ENCODE results near the gene CTNNA3.

Gene CTNNA3

GRCh38 chr10:65931291-65932070, 1764.5 kb downstream of the CTNNA3 start:
- no peak for TF ChIP-seq Cebpa-rat (IDR thresholded peaks at IDR 0.05)
- Histone ChIP-seq H3K9ac (no peak overlapping the region), H3K4me3 (no peak overlapping the region), H3K4me1 (no peaks in the 10 kb centered on the region), H4K20me1 (no peaks in the 10 kb centered on the region), H3K9me3 (no peaks in the 10 kb centered on the region), H3K27ac (no peak overlapping the region), H3K4me2 (no peak overlapping the region), H3K27me3 (no peaks in the 10 kb centered on the region), H3K36me3 (no peaks in the 10 kb centered on the region)

- no peak overlapping the region for H3K9ac ChIP-seq
- no peaks in the 10 kb centered on the region for H3K9me3 ChIP-seq
- H3K27me3 ChIP-seq = no peaks in the 10 kb centered on the region
- H4K20me1 ChIP-seq = no peaks in the 10 kb centered on the region
- no peak overlapping the region for H3K4me3 ChIP-seq
- no peak for TF ChIP-seq Cebpa-rat (IDR thresholded peaks at IDR 0.05)
- H3K4me1 ChIP-seq = peaks cover 42% of the 10 kb centered on the region
- H3K36me3 ChIP-seq = no peaks in the 10 kb centered on the region
- peak overlapping the region; percentile 64 for H3K4me2 ChIP-seq
- peak overlapping the region; percentile 29; the same call in 1 of the 2 replicates for H3K27ac ChIP-seq
These were observed 1784.7 kb downstream of the CTNNA3 start for GRCh38 chr10:65911151-65911835.

- no peak overlapping the region for H3K9ac ChIP-seq
- no peaks in the 10 kb centered on the region for H3K9me3 ChIP-seq
- peak overlapping the region; percentile 64 for H3K4me2 ChIP-seq
- H3K36me3 ChIP-seq = no peaks in the 10 kb centered on the region
- H3K4me1 ChIP-seq = peaks cover 42% of the 10 kb centered on the region
- no peaks in the 10 kb centered on the region for H3K27me3 ChIP-seq
- H3K27ac ChIP-seq = no peak overlapping the region
- H3K4me3 ChIP-seq = no peak overlapping the region
- H4K20me1 ChIP-seq = no peaks in the 10 kb centered on the region
- TF ChIP-seq Cebpa-rat (IDR thresholded peaks at IDR 0.05) = no peak
These were observed 1785.8 kb downstream of the CTNNA3 start for GRCh38 chr10:65910209-65910608.

GRCh38 chr10:65907199-65907712, 1788.7 kb downstream of the CTNNA3 start:
- Histone ChIP-seq H3K36me3 (no peaks in the 10 kb centered on the region), H3K9ac (no peak overlapping the region), H3K27me3 (no peaks in the 10 kb centered on the region), H3K4me3 (no peak overlapping the region), H3K9me3 (no peaks in the 10 kb centered on the region), H4K20me1 (no peaks in the 10 kb centered on the region), H3K4me1 (peaks cover 42% of the 10 kb centered on the region), H3K4me2 (no peak overlapping the region), H3K27ac (no peak overlapping the region)
- no peak for TF ChIP-seq Cebpa-rat (IDR thresholded peaks at IDR 0.05)

GRCh38 chr10:65903620-65904019, 1792.4 kb downstream of the CTNNA3 start:
- H4K20me1 ChIP-seq = no peaks in the 10 kb centered on the region
- H3K27me3 ChIP-seq = no peaks in the 10 kb centered on the region
- H3K4me1 ChIP-seq = peaks cover 8% of the 10 kb centered on the region
- H3K27ac ChIP-seq = no peak overlapping the region
- no peak for TF ChIP-seq Cebpa-rat (IDR thresholded peaks at IDR 0.05)
- H3K9me3 ChIP-seq = no peaks in the 10 kb centered on the region
- H3K4me2 ChIP-seq = no peak overlapping the region
- H3K9ac ChIP-seq = no peak overlapping the region
- H3K4me3 ChIP-seq = no peak overlapping the region
- no peaks in the 10 kb centered on the region for H3K36me3 ChIP-seq

GRCh38 chr10:65900271-65900670, 1795.7 kb downstream of the CTNNA3 start:
- no peaks in the 10 kb centered on the region for H3K27me3 ChIP-seq
- H4K20me1 ChIP-seq = no peaks in the 10 kb centered on the region
- no peaks in the 10 kb centered on the region for H3K9me3 ChIP-seq
- no peak overlapping the region for H3K9ac ChIP-seq
- H3K4me1 ChIP-seq = peaks cover 7% of the 10 kb centered on the region; the same call in 1 of the 2 replicates
- no peak overlapping the region for H3K4me3 ChIP-seq
- H3K27ac ChIP-seq = no peak overlapping the region
- H3K36me3 ChIP-seq = no peaks in the 10 kb centered on the region
- H3K4me2 ChIP-seq = no peak overlapping the region
- TF ChIP-seq Cebpa-rat (IDR thresholded peaks at IDR 0.05) = no peak

GRCh38 chr10:65898055-65898454, 1797.9 kb downstream of the CTNNA3 start:
- H3K4me3 ChIP-seq = no peak overlapping the region
- no peak overlapping the region for H3K4me2 ChIP-seq
- H3K4me1 ChIP-seq = peaks cover 7% of the 10 kb centered on the region; the same call in 1 of the 2 replicates
- TF ChIP-seq Cebpa-rat (IDR thresholded peaks at IDR 0.05) = no peak
- no peak overlapping the region for H3K9ac ChIP-seq
- H4K20me1 ChIP-seq = no peaks in the 10 kb centered on the region
- no peak overlapping the region for H3K27ac ChIP-seq
- no peaks in the 10 kb centered on the region for H3K9me3 ChIP-seq
- H3K36me3 ChIP-seq = no peaks in the 10 kb centered on the region
- no peaks in the 10 kb centered on the region for H3K27me3 ChIP-seq

GRCh38 chr10:65894961-65895360, 1801.0 kb downstream of the CTNNA3 start:
- Histone ChIP-seq H3K27ac (no peak overlapping the region), H3K9ac (no peak overlapping the region), H3K4me2 (no peak overlapping the region), H3K4me1 (peaks cover 7% of the 10 kb centered on the region; the same call in 1 of the 2 replicates), H3K9me3 (no peaks in the 10 kb centered on the region), H3K36me3 (no peaks in the 10 kb centered on the region), H3K27me3 (no peaks in the 10 kb centered on the region), H4K20me1 (no peaks in the 10 kb centered on the region), H3K4me3 (no peak overlapping the region)
- no peak for TF ChIP-seq Cebpa-rat (IDR thresholded peaks at IDR 0.05)

GRCh38 chr10:65894379-65894778, 1801.6 kb downstream of the CTNNA3 start:
- Histone ChIP-seq H3K27ac (no peak overlapping the region), H3K9ac (no peak overlapping the region), H3K36me3 (no peaks in the 10 kb centered on the region), H3K4me3 (no peak overlapping the region), H3K9me3 (no peaks in the 10 kb centered on the region), H3K4me2 (no peak overlapping the region), H3K4me1 (peaks cover 7% of the 10 kb centered on the region; the same call in 1 of the 2 replicates), H4K20me1 (no peaks in the 10 kb centered on the region), H3K27me3 (no peaks in the 10 kb centered on the region)
- no peak for TF ChIP-seq Cebpa-rat (IDR thresholded peaks at IDR 0.05)

GRCh38 chr10:65893676-65894075, 1802.3 kb downstream of the CTNNA3 start:
- Histone ChIP-seq H3K27ac (no peak overlapping the region), H3K9ac (no peak overlapping the region), H3K4me3 (no peak overlapping the region), H4K20me1 (no peaks in the 10 kb centered on the region), H3K36me3 (no peaks in the 10 kb centered on the region), H3K4me2 (no peak overlapping the region), H3K9me3 (no peaks in the 10 kb centered on the region), H3K27me3 (no peaks in the 10 kb centered on the region), H3K4me1 (peaks cover 7% of the 10 kb centered on the region; the same call in 1 of the 2 replicates)
- TF ChIP-seq Cebpa-rat (IDR thresholded peaks at IDR 0.05) = no peak

Data from BLaER1 (cell line).